Omental fat pad (tissue), 4 donors: ENCODE results near the gene KAZALD1. TPM values are rescaled to one million over a fixed set of nuclear protein-coding genes. Genes with fewer than 3 reads are reported as not detected.
"Not testable (repeated sequence)": the region's sequence is repeated elsewhere in the genome, so short reads cannot be mapped to it uniquely, and the experiment has no call there.

Experiments used
- ATAC-seq: fragments of 150-250 bp; one replicate; pipeline ENCODE4 v1.9.1; 2016; ENCODE audit warnings: mild to moderate bottlenecking, moderate library complexity; ENCODE audit not compliant: low FRiP score
- DNase-seq: peaks from one replicate; pipeline ENCODE4 v3.0.0-alpha.2; 2019; ENCODE audit warnings: low spot score
- CTCF ChIP-seq, 3 donors: fragments of 450-650 bp; IDR thresholded peaks; one replicate each; pipeline ENCODE4 v1.5.1; 2016 to 2017; ENCODE audit warnings: antibody characterized with exemption in 3 of 3, mild to moderate bottlenecking in 3 of 3, moderate library complexity in 2 of 3
- total RNA-seq, 4 donors: library from RNA; depleted of rRNA; stranded (reverse); fragments of >200 nt; gene quantifications; one replicate each; pipeline ENCODE4 v1.1.0, GENCODE V29; 2016

The KAZALD1 gene
- total RNA-seq, 4 donors from 2014 or later: 0.72 to 15.0 (median 1.6) TPM

DNA sequence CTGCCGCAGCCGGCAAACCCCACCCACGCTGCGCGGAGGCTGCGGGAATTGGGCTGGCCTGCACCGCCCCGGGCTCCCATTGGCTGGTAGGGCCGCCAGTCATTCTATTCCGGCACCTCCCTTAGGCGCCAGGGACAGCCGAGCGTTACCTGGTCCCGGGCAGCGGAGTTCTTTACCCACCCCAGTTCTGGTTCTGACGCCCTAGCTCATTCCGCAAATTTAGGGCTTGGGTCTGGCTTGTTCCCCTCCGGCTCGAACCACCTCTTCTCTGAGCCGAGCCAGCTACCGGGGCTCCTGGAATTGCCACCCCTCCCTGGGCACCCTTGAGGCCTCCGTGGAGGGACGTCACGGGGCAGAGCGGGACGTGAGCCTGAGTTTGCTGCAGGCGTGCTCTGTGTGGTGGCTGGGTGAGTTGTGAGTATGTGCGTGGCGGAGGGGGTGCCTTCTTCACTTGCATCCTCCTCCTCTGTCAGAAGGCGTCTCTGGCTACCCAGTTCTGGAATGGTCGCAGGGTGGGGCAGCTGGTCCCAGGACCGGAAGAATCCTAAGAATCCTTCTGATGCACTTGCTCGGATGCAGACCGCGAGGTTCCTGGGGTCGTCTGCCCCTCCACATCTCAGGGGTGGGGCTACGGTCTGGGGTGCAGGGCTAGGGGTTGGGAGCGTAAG lies 30.5 kb upstream of the KAZALD1 start, which contains the start of the genes PDZD7 and SFXN3:
Gene PDZD7, minus strand, starts transcription at position 2 of the 668 bp plus-strand sequence. CDS start 910 bp downstream, outside the sequence.
Gene SFXN3, plus strand, starts transcription at position 107 of the 668 bp plus-strand sequence. CDS start 3,461 bp downstream, outside the sequence.
- peak; percentile 87 for ATAC-seq
- DNase-seq: peak; percentile 96
- no peak for TF ChIP-seq CTCF (IDR thresholded peaks at IDR 0.05)

DNA sequence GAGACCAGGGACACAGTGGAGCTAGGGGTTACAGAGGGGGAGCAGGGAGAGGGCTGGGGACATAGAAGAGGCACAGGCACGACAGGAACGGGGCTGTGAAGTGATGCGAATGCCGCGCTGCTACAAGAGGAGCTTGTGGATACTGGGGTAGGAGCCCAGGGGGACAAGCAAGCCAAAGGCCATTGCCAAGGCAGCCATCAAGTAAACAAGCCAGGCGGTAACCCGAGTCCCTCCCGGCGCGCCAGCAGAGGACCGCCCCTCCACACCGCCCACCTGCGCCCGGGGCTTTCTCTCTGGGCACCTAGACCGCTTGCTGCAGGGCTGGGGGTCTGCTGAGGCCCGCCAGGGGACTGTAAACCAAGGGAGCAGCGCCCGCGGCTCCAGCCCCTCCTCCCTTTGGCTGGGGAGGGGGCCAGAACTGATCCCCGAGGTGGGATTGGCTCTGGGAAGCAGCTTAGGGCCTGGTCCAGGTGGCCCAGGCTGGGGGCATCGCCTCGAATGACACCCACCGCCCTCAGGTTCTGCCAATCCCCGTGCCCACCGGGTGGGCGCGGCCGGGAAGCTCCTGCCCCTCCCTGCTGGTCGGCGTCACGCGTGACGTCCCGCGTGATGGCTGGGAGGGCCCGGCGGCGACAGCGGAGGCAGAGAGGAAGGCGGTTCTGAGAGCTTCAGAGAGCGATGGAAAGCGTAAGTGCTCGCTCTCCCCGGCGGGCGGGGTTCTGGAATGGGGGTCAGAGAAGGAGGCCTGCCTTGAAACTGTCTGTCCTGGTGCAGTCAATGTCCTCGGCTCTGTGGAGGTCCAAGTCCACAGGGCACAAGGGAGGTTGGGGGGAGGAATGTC lies 29.8 kb upstream of the KAZALD1 start:
- peak; percentile 38 for ATAC-seq
- peak; percentile 58 for DNase-seq
- TF ChIP-seq CTCF (IDR thresholded peaks at IDR 0.05): no peak

DNA sequence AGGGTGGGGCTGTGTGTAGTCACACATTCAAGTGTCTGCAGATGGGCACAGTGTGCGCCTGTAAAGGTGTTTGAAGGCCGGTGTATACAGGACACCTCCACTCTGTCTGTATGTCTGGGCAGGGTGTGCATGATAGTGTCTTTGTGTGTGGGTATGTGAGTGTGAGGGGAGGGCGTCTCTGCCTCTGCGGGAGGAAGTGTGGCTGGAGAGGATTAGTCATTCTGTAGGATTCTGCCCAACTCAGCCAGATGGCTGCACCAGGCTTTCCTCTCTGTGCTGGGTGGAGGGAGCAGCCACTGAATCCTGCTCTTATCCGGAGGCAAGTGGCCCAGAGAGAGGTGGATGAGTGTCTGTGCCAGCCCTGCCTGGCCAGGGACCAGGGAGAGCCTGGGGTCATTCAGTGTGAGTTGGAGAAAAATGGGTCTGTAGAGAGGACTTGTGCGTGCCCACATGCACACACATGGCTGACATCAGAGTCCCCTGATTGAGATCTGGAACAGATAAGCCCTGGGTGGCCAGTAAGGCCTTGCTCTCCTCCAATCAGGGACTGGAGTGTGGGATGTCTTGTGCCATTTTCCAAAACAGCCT lies 29.1 kb upstream of the KAZALD1 start:
- ATAC-seq (peak; percentile 60), DNase-seq (peak; percentile 46)
- no peak for TF ChIP-seq CTCF (IDR thresholded peaks at IDR 0.05)

DNA sequence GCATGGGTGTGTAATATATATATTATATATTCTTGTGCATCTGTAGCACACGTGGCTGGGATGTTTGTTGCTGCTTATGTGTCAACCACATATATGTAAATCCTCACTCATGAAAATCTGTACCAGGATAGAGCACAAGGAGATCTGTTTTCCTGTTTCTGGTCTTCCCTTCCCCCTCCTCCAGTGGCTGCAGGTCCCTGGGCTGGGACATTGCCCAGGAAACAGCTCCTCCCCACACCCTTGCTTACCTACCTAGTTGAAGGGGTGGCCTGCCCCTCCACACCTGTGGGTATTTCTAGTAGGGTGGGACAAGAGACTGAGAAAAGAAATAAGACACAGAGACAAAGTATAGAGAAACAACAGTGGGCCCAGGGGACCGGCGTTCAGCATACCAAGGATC lies 28.5 kb upstream of the KAZALD1 start:
- no peak for TF ChIP-seq CTCF (IDR thresholded peaks at IDR 0.05)
- no peak for DNase-seq
- ATAC-seq: no peak

- not testable (repeated sequence) for DNase-seq, ATAC-seq
Observed at GRCh38 chr10:101034404-101034803, 27.4 kb upstream of the KAZALD1 start.

GRCh38 chr10:101035314-101035713 lies 26.5 kb upstream of the KAZALD1 start:
- no peak for TF ChIP-seq CTCF (IDR thresholded peaks at IDR 0.05)

More at GRCh38 chr10:101035314-101035713, 26.5 kb upstream of the KAZALD1 start:
- ATAC-seq: no peak
- no peak for DNase-seq
